GM12874 (cell line): ENCODE data around the gene RANBP9.

Experiments
- CTCF ChIP-seq: IDR thresholded peaks from 2 replicates; pipeline ENCODE4 v1.5.1; 2011; ENCODE audit warnings: low read depth, mild to moderate bottlenecking, control low read depth, low read length, moderate library complexity; ENCODE audit not compliant: insufficient read depth

Gene RANBP9

DNA sequence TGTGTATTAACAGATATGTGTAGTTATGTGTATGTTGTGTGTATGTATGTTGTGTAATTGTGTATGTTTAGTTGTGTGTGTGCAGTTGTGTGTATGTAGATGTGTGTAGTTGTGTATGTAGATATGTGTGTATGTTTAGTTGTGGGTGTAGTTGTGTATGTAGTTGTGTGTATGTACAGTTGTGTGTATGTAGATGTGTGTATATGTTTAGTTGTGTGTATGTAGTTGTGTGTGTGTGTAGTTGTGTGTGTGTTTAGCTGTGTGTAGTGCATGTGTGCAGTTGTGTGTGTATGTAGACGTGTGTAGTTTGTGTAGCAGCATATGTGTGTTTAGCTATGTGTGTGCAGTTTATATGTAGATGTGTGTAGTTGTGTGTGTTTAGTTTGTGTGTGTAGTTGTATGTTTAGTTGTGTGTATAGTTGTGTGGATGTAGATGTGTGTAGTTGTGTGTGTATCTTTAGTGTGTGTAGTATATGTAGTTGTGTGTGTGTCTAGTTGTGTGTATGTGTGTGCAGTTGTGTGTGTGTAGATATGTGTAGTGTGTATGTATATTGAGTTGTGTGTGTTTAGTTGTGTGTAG is 121.0 kb downstream of the RANBP9 start:
- no peak for TF ChIP-seq CTCF

DNA sequence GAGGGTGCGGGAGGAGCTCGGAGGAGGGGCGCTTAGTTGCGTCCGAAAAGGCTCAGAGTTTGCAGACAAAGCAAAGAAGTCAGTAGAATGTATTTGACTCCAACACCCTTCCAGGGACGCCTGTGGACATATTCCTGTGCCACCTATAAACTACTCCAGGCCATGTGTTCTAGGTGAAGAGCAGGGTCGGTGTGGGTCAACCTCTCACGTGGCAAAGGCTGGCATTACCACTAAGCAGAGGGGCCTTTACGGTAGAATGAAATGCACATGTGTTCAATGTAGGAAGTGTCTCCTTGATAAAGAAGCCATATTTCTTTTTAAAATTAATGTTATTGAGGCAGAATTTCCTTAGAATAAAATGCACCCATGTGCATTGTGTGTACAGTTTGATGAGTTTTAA is 121.8 kb downstream of the RANBP9 start:
- TF ChIP-seq CTCF = no peak

DNA sequence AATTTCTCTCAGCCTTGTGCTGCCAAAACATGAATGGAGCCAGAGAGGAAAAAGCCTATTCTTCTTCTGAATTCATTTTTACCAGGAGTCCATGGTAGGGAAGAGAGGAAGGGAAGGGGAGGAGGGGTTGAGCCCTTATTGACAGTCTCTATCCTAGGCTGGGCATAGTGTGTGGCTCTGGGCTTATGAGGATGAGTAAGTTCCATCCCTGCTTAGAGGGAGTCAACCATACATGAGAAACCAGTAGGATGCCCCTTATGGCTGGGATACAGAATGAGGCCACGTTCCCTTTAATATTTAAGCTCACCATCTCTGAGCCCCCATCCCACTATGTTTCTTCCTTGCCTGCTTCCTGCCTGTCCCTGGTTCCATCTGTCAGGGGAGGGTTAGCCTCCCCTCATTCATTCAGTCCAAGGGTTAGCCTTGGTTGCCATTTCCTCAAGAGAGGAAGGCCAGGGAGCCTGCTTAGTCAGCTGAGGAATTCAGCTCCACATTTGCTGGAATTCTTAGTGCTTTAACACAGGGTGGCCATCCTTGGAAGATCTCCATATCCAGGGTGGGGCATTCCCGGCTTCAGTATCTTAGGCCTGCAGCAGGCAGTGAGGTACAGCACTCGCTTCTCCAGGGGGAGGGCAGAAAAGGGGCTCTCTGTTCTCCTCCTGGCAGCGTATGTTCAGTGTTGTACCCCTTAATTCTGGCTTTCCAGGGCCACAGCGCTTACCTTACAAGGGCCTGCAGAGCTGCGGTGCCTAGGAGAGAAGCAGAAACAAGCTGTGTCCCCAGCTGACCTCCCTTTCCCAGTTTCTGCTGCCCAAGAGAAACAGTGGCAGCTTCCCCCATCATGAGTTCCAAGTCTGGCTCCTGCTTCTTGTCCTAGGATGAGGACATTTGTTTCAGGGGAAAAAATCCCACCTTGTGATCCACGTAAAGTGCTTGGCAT is 124.8 kb downstream of the RANBP9 start:
- TF ChIP-seq CTCF = no peak

- no peak for TF ChIP-seq CTCF
Measured at GRCh38 chr6:13581700-13582229, 129.9 kb downstream of the RANBP9 start.

DNA sequence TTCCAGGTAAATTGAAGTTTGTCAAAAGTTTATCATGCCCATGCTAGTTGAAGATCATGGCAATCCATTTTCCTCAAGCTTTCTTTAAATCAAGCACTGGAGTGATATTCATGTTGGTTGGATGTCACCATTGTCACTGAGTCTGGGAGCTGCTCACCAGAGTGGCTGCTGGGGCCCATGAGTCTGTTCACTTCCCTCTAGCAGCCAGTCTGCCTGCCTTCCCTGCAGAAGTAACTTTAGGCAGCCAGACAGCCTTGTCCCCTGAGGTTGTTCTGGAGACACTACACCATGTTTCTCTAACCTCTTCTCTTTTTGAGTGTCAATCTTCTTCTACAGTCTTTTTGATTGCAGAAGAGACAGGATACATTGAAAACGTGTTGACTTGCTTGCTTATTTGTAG is 131.7 kb downstream of the RANBP9 start:
- no peak for TF ChIP-seq CTCF

- no peak for TF ChIP-seq CTCF
Measured at GRCh38 chr6:13577926-13578325, 133.7 kb downstream of the RANBP9 start.

DNA sequence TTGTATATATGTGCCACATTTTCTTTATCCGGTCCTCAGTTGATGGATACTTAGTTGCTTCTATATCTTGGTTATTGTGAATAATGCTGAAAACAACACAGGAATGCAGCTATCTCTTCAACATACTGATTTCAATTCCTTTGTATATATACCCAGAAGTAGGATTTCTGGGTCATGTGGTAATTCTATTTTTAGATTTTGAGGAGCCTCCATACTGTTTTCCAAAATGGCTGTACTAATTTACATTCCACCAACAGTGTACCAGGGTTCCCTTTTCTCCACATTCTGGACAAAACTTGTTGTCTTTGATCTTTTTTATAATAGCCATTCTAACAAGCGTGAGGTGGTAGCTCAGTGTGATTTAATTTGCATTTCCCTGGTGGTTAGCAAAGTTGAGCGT is 135.6 kb downstream of the RANBP9 start:
- no peak for TF ChIP-seq CTCF
